Vagina (tissue), 2 donors: ENCODE measurements around the gene PLEKHA5. TPM values are rescaled to one million over a fixed set of nuclear protein-coding genes. Genes with fewer than 3 reads are reported as not detected.

Experiments used
- DNase-seq, 2 donors: peaks; one replicate each; pipeline ENCODE4 v3.0.0-alpha.2; 2017; ENCODE audit errors: extremely low spot score in 2 of 2
- H3K27ac ChIP-seq: fragments of 200-600 bp; sonication (generic); one replicate; pipeline ENCODE4 v1.5.1; 2019
- H3K27me3 ChIP-seq: fragments of 200-600 bp; sonication (generic); one replicate; pipeline ENCODE4 v1.5.1; 2019
- H3K36me3 ChIP-seq, 2 donors: fragments of 200-600 bp; sonication (generic); one replicate each; pipeline ENCODE4 v1.5.1; 2017 to 2019
- H3K4me1 ChIP-seq: fragments of 200-600 bp; sonication (generic); one replicate; pipeline ENCODE4 v1.5.1; 2019
- H3K4me3 ChIP-seq, 2 donors: fragments of 200-600 bp; sonication (generic); 1 replicate in 1 of 2; 2 replicates in 1 of 2; pipeline ENCODE4 v1.5.1; 2016 to 2019
- H3K9me3 ChIP-seq: fragments of 200-600 bp; sonication (generic); one replicate; pipeline ENCODE4 v1.5.1; 2019
- POLR2A ChIP-seq, 2 donors: fragments of 450-650 bp; IDR thresholded peaks; one replicate each; pipeline ENCODE4 v1.6.1; 2017; ENCODE audit warnings: antibody characterized with exemption in 2 of 2, mild to moderate bottlenecking in 2 of 2, moderate library complexity in 2 of 2
- POLR2AphosphoS5 ChIP-seq, 2 donors: sonication (generic); formaldehyde crosslinking; IDR thresholded peaks; one replicate each; pipeline ENCODE4 v1.9.0; 2017; ENCODE audit warnings: antibody characterized with exemption in 2 of 2, mild to moderate bottlenecking in 2 of 2, low read depth in 1 of 2; ENCODE audit not compliant: insufficient read depth in 1 of 2
- intact Hi-C: fragments of 100-400 bp; cut with DNase I; formaldehyde crosslinking; loops from one replicate; pipeline ENCODE4 v1.15.1; 2023
- total RNA-seq: library from RNA; depleted of rRNA; stranded (reverse); fragments of >200 nt; gene quantifications from one replicate; pipeline ENCODE4 v1.2.3, GENCODE V29; 2016
- TF ChIP-seq, protein P1 (sequence below), 3 experiments: fragments of 450-650 bp in 2 of 3; fragments of 200-600 bp in 1 of 3; sonication (generic) in 1 of 3; IDR thresholded peaks; one replicate each; pipeline ENCODE4 v1.5.1; 2017 to 2019; ENCODE audit warnings: antibody characterized with exemption in 3 of 3, mild to moderate bottlenecking in 2 of 3, moderate library complexity in 2 of 3

Gene PLEKHA5
- total RNA-seq, 1 donor from 2014 or later: 58.4 TPM

DNA sequence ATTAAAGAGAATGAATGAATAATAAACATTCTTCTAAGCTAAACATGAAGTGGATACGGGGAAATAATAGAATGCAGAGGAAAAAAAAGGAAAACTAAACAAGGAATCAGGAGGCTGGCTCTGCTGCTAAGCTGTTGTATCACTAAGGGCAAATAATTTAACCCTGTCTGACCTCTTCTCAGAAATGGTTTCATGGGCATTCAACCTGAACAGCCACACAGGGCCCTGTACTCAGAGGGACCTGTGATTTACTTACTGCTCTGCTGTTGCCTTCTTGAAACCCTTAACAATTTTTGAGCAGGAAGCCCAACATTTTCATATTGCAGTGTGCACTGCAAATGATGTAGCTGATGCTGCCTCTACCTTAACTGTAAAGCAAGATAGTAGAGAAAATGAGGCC is 14.2 kb upstream of the PLEKHA5 start:
- intact Hi-C loops: no loop called here
- Histone ChIP-seq H3K36me3 (no peaks in the 10 kb centered on the region), H3K27ac (no peak overlapping the region), H3K4me1 (no peaks in the 10 kb centered on the region), H3K27me3 (no peaks in the 10 kb centered on the region), H3K9me3 (no peaks in the 10 kb centered on the region), H3K4me3 (no peak overlapping the region)
- TF ChIP-seq, protein P1, sequence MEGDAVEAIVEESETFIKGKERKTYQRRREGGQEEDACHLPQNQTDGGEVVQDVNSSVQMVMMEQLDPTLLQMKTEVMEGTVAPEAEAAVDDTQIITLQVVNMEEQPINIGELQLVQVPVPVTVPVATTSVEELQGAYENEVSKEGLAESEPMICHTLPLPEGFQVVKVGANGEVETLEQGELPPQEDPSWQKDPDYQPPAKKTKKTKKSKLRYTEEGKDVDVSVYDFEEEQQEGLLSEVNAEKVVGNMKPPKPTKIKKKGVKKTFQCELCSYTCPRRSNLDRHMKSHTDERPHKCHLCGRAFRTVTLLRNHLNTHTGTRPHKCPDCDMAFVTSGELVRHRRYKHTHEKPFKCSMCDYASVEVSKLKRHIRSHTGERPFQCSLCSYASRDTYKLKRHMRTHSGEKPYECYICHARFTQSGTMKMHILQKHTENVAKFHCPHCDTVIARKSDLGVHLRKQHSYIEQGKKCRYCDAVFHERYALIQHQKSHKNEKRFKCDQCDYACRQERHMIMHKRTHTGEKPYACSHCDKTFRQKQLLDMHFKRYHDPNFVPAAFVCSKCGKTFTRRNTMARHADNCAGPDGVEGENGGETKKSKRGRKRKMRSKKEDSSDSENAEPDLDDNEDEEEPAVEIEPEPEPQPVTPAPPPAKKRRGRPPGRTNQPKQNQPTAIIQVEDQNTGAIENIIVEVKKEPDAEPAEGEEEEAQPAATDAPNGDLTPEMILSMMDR (IDR thresholded peaks at IDR 0.05): no peak
- no peak for TF ChIP-seq POLR2A (IDR thresholded peaks at IDR 0.05)
- TF ChIP-seq POLR2AphosphoS5 (IDR thresholded peaks at IDR 0.05; ENCODE audit: insufficient read depth in 1 of 2, low read depth in 1 of 2): no peak
- no peak for DNase-seq

DNA sequence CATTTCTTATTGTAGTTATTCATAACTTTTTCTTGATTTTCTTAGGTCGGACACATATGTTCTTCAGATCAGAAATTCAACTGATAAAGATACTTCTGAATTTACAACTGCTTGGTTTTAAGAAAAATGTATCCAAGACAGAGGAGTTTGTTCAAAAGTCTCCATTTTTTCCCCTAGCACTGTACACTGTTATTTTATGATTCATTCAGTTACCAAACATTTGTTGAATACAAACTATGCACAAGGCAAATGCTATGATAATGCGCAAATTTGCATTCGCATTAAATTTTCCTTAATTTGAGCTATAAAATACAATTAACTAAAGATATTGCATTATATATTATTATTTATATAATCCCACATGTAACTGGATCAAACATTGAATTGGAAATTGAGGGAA is 10.1 kb upstream of the PLEKHA5 start:
- H3K36me3 ChIP-seq: no peaks in the 10 kb centered on the region

DNA sequence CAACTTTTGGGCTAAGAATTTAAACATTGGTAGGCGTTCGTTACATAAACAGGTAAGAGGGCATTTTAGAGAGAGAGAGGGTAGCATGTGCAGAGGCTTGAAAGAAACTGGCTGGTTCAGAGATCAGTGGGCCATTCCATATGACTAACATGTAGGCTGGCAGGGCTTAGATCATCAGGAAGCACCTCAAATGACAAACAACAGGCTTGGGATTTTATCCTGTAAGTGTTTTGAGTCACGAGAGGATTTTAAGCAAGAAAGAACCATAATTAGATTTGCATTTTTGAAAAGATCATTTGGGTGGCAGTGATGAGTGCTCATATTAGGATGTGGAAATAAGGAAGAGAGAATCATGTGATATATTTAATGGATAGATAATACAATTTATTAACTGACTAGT is 8.7 kb upstream of the PLEKHA5 start:
- H3K27me3 ChIP-seq: no peaks in the 10 kb centered on the region
- intact Hi-C loops: no loop called here
- DNase-seq: no peak
- no peaks in the 10 kb centered on the region for H3K36me3 ChIP-seq
- H3K9me3 ChIP-seq: no peaks in the 10 kb centered on the region
- TF ChIP-seq POLR2A (IDR thresholded peaks at IDR 0.05): no peak
- TF ChIP-seq, protein P1 (IDR thresholded peaks at IDR 0.05): no peak
- no peak for TF ChIP-seq POLR2AphosphoS5 (IDR thresholded peaks at IDR 0.05; ENCODE audit: insufficient read depth in 1 of 2, low read depth in 1 of 2)
- no peak overlapping the region for H3K4me3 ChIP-seq
- no peak overlapping the region for H3K27ac ChIP-seq
- no peaks in the 10 kb centered on the region for H3K4me1 ChIP-seq

More for the DNA sequence above, 10.1 kb upstream of the PLEKHA5 start:
- Histone ChIP-seq H3K27me3 (no peaks in the 10 kb centered on the region), H3K4me1 (no peaks in the 10 kb centered on the region), H3K27ac (no peak overlapping the region), H3K9me3 (no peaks in the 10 kb centered on the region), H3K4me3 (no peak overlapping the region)
- TF ChIP-seq POLR2AphosphoS5 (IDR thresholded peaks at IDR 0.05; ENCODE audit: insufficient read depth in 1 of 2, low read depth in 1 of 2) (no peak), POLR2A (IDR thresholded peaks at IDR 0.05) (no peak)
- TF ChIP-seq, protein P1 (IDR thresholded peaks at IDR 0.05): no peak
- no peak for DNase-seq
- intact Hi-C loops: no loop called here

DNA sequence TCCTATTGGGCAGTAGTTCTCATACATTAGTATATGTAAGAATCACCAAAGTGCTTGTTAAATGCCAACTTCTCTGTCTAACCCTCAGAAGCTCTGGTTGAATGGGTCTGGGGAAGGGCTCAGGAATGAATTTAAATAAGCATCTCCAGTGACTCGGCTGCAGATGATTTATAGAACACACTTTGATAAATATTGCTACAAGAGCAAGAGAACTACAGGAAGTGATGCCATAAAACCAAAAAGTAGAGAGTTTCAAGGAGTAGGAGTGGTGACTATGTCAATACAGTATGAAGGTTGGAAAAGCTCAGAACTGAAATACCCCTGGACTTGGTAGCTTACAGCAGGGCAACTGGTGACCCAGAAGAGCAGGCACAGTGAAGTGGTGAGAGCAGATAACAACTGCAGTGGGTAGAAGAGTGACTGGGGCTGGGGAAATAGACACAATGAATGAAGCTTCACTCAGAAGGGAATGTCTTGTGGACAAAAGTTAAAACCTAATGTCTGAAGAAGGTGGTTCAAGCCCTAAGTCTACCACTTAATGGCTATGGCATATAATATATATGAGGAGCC is 8.0 kb upstream of the PLEKHA5 start:
- Histone ChIP-seq H3K4me3 (no peak overlapping the region), H3K27me3 (no peaks in the 10 kb centered on the region), H3K27ac (no peak overlapping the region), H3K4me1 (no peaks in the 10 kb centered on the region), H3K36me3 (no peaks in the 10 kb centered on the region), H3K9me3 (no peaks in the 10 kb centered on the region)
- intact Hi-C loops: no loop called here
- TF ChIP-seq, protein P1 (IDR thresholded peaks at IDR 0.05): no peak
- TF ChIP-seq POLR2AphosphoS5 (IDR thresholded peaks at IDR 0.05; ENCODE audit: insufficient read depth in 1 of 2, low read depth in 1 of 2) (no peak), POLR2A (IDR thresholded peaks at IDR 0.05) (no peak)
- no peak for DNase-seq

DNA sequence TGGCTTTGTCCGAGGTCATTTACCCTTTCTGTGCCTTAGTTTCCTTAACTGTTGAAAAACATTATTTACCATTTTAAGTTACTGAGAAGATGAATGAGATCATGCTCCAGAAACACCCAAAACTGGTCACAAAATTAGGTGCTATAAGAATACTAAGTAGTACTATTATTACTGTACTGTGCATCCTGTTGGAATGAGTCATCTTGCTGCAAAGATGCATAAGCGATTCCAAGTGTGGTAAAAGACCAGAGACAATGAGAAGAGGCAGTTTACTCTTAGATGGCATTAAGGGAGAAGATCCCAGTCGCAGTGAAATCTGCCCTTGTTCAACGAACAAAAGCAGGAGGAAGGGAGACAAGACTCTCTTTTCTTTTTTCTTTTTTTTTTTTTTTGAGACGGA is 4.2 kb upstream of the PLEKHA5 start:
- H3K27me3 ChIP-seq: no peaks in the 10 kb centered on the region
- intact Hi-C loops: no loop called here
- no peak overlapping the region for H3K4me3 ChIP-seq
- no peak for DNase-seq
- H3K27ac ChIP-seq: no peak overlapping the region
- no peaks in the 10 kb centered on the region for H3K36me3 ChIP-seq
- H3K9me3 ChIP-seq: no peaks in the 10 kb centered on the region
- no peak for TF ChIP-seq POLR2AphosphoS5 (IDR thresholded peaks at IDR 0.05; ENCODE audit: insufficient read depth in 1 of 2, low read depth in 1 of 2)
- TF ChIP-seq, protein P1 (IDR thresholded peaks at IDR 0.05): no peak
- TF ChIP-seq POLR2A (IDR thresholded peaks at IDR 0.05): no peak
- no peaks in the 10 kb centered on the region for H3K4me1 ChIP-seq
